HFF-Myc (cell line): Measurements from ENCODE around the gene CCSER1.

Experiments used
- DNase-seq: peaks from one replicate; pipeline ENCODE4 v3.0.0-alpha.2; 2011; ENCODE audit warnings: low read depth; ENCODE audit errors: extremely low read depth
- H3K4me3 ChIP-seq: replicated peaks from 2 replicates; pipeline ENCODE4 v1.5.1; 2011; ENCODE audit warnings: low read depth, mild to moderate bottlenecking, control low read depth, low read length
- CTCF ChIP-seq: IDR thresholded peaks from 2 replicates; pipeline ENCODE4 v1.5.1; 2012; ENCODE audit warnings: mild to moderate bottlenecking, low read depth, low read length, control low read depth; ENCODE audit errors: missing control alignments

Gene CCSER1

GRCh38 chr4:90328558-90328957, 201.4 kb downstream of the CCSER1 start:
- TF ChIP-seq CTCF: no peak
- DNase-seq: no peak
- no peak overlapping the region for H3K4me3 ChIP-seq

- no peak for TF ChIP-seq CTCF
- H3K4me3 ChIP-seq: no peak overlapping the region
- no peak for DNase-seq
Measured at GRCh38 chr4:90330546-90330945, 203.4 kb downstream of the CCSER1 start.

- no peak for TF ChIP-seq CTCF
- H3K4me3 ChIP-seq: no peak overlapping the region
- DNase-seq: no peak
Measured at GRCh38 chr4:90345549-90346215, 218.5 kb downstream of the CCSER1 start.

GRCh38 chr4:90349636-90350035, 222.4 kb downstream of the CCSER1 start:
- H3K4me3 ChIP-seq: no peak overlapping the region
- TF ChIP-seq CTCF: no peak
- DNase-seq: no peak

- TF ChIP-seq CTCF: peak; percentile 12
- H3K4me3 ChIP-seq: no peak overlapping the region
- DNase-seq: peak; percentile 6
Measured at GRCh38 chr4:90357117-90357710, 230.0 kb downstream of the CCSER1 start.

- no peak for DNase-seq
- H3K4me3 ChIP-seq: no peak overlapping the region
- TF ChIP-seq CTCF: no peak
Measured at GRCh38 chr4:90375081-90375480, 247.9 kb downstream of the CCSER1 start.
